Measurements from ENCODE around the gene IGSF3.
A peak's percentile ranks its signal among the peaks of the same experiment; 100 is the strongest.
"Not testable (repeated sequence)": the region's sequence is repeated elsewhere in the genome, so short reads cannot be mapped to it uniquely, and the experiment has no call there.

The IGSF3 gene

DNA sequence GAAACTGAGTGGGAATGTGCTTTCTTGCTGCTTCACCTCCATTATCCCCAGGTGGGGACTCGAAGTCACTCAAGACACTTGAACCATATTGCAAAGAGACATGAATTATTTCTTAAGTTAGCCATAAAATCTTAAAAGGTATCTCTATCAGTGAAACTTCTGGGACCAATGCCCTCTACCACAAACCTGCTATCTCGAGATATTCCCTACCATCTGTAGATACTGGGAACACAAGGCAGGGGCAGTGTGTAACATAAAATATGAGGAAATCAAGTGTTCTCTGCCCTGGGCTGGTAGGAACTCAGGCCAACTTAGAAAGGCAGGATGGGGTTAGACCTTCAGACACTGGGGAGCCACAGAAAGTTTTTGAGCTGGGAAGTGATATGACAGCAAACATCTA is 95.4 kb downstream of the IGSF3 start:
- DNase-seq: no peak

DNA sequence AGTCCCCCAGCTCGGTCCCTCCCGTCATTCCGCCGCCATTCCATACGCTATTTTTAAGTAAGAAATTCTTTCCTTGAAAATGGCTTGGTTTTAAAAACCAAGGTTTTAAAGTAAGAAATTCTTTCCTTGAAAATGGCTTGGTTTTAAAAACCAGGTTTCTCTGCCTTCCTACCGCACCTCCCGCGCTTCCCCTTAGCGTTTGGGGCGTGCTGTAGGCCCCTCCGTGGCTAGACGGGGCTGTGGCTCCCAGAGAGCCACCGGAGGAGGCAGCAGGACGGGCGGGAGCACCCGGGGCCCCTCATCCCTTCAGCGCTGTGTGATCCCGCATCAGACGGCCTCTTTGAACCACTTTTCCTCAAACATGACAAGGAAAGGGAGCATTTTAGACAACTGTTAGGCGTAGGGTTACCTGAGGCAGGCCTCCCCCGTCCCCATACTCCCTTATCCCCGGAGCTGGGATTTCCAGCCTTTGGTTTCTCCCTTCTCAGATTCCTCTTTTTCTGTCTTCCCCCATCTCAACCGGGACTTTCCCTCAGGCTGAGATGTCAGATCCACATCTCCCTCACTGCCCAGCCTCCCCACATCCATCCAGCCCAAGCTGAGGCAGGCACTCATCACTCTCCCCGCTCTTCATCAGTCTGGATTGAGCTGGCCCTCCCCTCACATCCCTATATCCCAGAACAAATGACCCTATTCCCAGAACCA is 96.2 kb downstream of the IGSF3 start:
- peak; percentile 54 for DNase-seq

DNA sequence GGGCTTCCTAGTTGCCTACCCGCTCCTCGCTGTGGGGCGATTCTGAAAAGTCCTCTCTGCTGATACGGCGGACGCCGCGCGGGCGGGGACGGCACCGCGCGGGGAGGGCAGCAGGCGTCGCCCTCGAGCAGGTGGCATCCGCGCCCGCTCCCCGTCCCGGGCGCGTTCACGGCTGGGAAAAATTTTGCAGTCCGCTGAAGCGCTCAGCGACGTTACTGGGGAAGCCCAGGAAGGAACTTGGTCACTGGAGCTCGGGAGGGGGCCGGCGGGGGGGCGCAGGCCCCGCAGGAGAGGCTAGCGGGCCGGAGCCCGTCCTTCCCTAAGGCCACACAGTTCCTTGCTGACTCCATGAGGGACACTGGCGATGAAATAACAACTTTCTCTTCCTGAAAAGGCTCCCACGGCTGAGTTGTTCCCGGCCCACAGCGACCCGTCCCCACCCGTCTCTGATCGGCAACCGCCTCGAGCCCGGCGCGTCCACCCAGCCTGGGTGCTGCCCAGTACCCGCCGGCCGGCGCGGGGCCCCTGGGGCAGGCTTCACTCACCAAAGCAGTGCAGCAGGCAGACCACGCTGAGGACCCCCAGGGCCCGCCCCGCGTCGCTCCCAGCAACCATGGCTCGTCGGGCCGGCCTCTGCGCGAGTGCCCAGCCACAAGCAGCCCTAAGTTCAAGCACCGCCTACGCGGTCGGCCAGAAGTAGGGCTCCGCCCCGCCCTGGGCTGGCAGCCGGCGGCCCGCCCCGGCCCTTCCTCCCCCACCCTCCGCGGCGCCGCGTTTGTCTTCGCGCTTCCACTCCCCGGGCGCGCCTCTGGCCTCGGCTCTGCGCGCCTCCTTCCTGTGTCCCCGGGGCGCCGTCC is 96.9 kb downstream of the IGSF3 start, which contains the start of gene CD58:
CD58 (minus strand) TSS at position 669 of the 857 bp plus-strand sequence; CDS start at position 615, 54 bp downstream.
- DNase-seq: peak; percentile 90

DNA sequence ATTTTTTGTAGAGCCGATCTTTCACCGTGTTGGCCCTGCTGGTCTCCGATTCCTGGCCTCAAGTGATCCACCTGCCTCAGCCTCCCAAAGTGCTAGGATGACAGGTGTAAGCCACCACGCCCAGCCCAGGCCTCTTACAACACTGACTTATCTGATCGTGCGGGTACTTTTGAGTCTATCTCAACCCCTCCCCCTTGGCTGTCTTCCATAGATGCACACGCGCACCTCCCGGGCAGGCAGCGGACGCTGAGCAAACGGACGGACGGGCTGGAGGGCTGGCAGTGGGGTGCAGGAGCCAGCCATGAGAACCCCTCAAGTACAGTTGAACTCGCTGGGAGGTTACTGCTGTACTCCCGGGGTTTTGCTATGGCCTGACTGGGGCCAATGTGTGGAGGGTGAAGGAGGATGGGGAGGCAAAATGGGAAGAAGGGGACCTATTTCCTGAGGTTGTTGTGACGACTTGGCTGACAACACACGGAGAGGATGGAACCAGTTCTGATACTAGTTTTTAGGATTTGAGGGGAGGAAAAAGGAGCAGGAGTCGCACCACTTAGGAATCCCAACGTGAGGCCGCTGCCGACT is 97.7 kb downstream of the IGSF3 start:
- peak; percentile 54 for DNase-seq

DNA sequence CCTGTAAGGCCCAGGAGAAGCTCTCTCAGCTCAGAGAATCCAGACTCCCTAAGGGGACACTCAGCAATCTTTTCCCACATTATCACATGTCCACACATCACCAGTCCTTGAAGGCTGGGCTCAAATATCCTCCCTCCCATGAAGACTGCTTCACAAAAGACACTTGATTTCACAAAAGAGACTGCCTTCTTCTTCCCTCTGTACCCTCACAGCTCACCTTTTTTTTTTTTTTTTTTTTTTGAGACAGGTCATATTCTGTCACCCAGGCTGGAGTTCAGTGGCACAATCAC is 98.2 kb downstream of the IGSF3 start:
- DNase-seq: no peak

DNA sequence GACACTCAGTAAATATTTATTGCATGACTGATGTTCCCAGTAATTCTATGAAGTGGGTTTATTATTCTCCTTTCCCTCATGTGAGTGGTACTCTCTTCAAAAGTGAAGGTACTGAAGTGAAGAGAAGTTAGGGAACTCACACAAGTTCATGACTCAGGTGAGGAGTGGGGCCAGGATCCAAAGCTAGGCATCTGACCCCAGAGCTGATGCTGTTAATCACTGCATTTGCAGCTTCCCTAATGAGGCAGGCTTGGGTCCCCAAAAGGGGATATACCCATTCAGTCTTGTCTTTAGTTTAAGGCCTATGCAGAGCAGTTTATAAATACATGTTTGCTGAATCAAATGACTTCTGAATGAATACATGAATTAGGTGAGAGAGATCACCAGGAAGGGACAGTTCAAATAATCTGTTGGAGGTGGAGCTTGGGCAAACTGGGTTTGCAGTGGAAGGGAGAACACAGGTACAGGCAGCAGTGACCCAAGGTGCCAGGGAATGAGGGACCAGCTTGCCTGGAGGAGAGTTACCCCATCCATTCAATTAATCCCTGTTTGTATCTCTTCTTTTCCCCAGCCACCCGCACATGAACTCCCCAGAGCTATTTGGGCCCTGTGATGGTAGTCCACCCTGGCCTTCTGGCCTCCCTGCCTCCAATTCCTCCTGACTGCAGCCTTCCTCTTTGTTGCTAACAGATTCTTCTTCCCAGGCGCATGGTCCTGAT is 98.7 kb downstream of the IGSF3 start:
- DNase-seq: no peak

DNA sequence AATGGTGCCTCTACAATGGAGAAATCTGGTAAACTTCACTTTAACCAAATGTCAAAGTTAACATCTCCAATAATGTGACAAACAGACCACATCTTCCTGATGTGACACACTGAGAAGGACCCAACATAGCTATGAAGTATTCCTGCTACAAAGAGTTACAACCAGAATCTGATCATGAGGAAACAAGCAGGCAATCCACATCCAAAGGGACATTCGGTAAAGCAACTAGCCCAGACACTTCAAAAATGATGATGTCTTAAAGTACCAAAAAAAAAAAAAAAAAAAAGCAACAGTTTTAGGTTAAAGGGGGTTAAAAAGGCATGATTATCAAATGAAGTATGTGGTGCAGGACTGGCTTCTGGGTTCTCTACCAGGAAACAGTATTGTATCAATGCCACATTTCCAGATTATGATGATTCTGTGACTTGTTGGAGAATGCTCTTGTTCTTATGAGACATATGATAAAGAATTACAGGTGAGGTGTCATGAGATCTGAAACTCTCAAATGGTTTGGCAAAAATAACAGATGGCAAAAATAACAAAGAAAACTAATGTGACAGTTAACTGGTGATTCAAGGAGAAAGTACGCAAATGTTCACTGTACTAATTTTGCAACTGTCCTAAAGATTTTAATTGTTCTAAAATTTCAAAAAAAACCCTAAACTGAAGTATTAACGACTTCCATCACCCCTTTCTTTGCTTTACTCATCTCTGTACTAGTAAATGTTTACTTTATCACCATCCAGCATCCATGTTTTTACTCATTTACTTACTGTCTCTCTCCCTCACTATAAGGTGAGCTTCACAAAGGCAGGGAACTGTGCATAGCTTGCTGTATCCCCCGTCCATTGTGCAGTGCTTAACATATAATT is 99.5 kb downstream of the IGSF3 start:
- no peak for DNase-seq

DNA sequence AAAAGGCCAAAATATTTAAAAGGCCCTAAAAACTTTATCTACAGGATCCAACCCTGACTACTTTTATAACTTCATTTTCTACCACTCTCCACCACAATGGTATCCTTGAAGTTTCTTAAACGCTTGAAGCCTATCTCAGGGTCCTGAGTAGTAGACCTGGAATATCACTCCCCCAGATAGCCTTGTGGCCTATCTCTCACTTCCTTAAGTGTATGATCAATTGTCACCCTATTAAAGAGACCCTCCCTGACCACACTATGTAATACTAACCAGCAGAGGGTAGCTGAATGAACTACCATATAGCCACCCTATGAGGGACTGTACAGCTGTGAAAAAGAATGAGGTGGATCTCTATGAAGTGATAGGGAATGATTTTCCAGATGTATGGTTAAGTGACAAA is 102.3 kb downstream of the IGSF3 start:
- DNase-seq: no peak

DNA sequence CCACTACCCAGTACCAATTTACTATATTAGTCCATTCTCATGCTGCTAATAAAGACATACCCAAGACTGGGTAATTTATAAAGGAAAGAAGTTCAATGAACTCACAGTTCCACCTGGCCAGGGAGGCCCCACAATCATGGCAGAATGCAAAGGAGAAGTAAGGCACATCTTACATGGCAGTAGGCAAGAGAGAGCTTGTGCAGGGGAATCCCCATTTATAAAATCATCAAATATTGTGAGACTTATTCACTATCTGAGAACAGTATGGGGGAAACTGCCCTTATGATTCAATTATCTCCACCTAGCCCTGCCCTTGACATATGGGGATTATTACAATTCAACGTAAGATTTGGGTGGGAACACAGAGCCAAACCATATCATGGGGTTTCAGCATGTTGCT is 103.1 kb downstream of the IGSF3 start:
- no peak for DNase-seq

DNA sequence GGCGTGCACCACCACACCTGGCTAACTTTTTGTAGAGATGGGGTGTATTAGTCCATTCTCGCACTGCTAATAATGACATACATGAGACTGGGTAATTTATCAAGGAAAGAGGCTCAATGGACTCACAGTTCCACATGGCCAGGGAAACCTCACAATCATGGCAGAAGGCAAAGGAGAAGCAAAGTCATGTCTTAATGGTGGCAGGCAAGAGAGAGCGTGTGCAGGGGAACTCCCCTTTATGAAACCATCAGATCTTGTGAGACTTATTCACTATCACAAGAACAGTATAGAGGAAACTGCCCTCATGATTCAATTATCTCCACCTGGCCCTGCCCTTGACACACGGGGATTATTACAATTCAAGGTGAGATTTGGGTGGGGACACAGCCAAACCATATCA is 105.1 kb downstream of the IGSF3 start:
- not testable (repeated sequence) for DNase-seq

DNA sequence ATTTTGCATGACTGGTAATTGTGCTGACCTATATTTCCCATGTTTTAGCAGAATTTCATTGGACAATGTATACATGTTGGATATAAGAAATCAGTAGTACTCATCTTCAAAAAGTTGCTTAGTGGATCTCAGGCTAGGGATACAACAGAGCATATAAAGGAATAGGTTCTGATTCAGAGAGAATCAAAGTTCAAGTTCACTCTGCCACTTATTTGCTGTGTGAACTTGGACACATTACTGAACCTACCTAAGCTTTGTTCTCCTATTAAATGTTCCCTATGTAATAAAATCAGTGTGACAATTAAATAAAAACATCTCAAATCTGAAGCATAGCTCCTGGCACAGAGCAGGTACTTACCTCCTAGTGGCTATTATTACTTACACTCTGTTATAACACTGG is 106.0 kb downstream of the IGSF3 start:
- no peak for DNase-seq

DNA sequence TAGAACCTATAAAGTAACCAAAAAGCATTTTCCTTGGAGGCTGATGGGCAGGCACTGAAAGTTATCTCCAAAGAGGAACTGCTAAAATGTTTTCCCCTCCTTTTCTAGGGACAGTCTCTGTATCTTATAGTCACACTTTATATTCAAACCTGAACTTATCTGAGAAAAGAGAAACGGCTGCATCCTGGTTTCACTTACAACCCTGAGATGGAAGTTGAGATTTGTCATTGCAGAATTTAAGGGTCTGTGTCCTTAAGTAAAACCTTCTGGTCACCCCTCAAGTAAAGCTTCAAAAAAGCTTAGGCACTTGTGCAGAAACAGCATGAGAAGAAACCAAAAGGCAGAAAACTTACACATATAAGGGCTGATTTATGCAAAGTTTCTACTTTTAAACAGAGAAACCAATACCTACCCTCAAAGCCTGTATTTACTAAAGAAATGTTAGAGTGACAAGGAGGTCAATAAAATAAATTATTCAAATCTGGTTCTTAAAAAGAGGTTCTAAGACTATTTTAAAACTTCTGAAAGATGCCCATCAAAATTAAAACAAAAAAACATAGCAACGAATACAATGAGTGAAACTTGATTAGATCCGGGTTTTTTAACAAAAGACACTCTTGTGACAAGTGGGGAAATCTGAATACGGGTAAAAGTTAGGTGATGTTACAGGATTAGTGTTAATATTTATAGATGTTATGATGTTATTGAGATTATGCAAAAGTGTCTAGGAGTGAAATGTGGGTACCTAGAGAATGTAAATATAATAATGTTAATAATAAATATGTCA is 106.6 kb downstream of the IGSF3 start:
- no peak for DNase-seq

DNA sequence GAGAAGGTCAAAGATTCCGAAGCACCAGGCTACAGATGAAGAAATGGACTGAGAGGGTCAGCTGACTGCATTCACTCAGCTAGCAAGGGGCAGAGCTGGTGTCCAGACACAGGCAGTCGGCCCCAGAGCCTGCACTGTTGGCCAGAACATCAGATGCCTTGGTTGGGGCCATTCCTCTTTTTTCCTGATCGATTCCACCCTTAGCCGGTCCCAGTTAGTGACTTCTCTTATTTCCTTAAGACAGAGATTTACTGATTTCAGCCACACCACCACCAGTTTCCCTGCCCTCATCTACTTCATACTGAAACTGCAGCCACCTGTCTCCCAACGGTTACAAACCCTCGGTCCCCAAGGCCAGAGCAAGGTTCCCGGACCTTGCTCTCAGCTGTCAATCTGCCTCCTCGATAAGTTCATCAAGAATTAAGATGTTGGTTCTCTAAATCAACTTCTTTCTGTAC is 108.2 kb downstream of the IGSF3 start:
- DNase-seq: no peak

DNA sequence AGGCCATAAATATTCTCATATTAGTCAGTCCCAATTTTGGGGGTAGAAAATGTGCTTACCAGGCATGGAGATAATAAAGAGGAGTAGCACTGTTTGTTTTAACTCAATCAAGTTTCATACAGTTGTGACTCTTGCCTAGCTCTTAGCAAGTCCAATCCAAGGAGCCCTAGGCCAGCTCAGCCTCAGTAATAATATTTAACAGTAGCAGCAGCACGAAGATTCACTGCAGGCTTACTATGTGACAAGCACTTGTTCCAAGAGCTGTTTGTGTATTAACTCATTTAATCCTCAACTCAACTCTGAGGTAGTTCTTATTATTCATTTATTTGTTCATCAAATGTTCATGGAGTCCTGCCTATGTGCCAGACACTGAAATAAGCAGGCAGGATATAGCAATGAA is 109.0 kb downstream of the IGSF3 start:
- DNase-seq: no peak

DNA sequence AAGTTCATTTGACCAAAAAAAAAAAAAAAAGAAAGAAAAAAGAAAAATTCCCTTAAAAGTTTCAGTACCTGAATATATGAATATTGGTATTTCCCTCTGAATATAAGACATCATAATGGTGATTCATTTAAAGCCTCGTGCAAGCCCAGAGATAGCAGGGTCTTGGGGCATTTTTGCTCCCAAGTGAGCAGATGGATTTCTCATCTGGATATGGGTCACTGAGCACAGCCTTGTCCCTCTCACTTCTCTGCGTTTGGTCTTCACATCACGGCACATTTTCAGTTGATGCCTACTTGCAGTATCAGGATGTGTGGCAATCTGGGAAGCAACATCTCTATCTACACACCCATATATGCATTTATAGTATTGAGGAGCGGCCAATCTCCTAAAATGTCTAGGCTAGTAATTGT is 109.4 kb downstream of the IGSF3 start:
- no peak for DNase-seq

DNA sequence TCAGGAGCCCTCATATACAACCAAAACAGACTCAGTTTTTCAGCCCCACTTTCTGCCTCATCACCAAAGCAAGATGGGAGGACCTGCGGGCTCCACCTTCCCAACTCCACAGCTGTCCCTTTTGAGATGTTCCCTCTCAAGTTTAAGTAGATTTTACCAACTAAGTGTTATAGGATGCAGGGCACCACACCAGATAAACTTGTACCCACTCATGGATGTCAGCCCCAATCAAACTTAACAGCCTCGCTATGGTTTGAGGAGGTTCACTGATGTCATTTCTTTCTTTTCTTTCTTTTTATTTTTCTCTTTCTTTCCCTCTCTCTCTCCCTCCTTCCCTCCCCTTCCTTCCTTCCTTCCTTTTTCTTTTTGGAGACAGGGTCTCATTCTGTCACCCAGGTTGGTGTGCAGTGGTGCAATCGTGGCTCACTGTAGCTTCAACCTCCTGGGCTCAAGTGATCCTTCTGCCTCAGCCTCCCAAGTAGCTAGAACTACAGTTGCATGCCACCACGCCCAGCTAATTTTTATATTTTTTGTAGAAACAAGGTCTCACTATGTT is 110.1 kb downstream of the IGSF3 start:
- DNase-seq: no peak

DNA sequence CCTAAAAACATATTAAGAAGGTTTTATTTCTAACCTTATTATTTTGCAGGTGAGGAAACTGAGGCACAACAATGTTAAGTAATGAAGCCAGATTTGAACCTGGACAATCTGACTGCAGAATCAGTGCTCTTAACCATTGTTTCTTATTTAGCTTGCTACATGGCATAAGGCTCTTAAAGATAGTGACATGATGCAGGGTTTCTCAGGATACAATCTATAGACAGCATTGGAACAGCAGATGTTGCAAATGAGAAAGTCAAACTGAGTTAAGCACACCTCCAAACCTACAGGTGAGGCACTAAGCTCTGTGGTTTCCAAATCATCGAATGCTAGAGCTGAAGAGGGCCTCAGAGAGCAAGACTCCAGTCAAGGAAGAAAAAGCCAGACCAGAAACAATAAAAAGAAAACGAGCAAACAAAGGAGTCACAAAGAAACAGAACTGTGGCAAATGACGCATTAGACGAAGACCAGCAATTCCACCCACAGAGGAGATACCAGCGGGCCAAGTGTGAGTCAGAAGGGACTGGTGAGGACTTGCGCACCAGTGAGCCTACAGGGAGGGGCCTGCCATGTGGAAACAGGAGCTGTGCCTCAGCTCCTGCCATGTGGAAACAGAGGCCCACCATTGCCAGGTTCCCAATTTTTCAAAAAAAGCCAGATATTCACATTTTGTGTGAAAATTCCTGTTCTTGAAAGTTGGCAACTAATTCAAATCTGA is 111.1 kb downstream of the IGSF3 start:
- no peak for DNase-seq

DNA sequence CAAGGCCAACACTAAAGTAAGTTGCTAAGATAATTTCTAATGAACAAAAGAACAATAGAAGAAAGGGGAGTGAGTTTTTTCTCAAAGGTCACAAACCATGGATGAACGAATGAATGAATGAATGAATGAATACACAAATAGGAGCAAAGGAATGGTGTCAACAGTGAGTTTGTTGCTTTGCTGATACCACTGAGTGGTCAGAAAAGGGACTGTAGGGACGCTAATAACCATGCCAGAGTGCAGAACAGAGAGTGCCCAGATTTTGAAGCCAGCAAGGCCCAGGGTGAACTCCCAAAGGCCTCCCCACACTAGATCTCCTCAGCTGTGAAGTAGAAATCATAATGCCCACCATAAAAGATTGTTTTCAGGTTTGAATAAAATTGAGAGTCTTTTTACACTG is 112.6 kb downstream of the IGSF3 start:
- DNase-seq: no peak

DNA sequence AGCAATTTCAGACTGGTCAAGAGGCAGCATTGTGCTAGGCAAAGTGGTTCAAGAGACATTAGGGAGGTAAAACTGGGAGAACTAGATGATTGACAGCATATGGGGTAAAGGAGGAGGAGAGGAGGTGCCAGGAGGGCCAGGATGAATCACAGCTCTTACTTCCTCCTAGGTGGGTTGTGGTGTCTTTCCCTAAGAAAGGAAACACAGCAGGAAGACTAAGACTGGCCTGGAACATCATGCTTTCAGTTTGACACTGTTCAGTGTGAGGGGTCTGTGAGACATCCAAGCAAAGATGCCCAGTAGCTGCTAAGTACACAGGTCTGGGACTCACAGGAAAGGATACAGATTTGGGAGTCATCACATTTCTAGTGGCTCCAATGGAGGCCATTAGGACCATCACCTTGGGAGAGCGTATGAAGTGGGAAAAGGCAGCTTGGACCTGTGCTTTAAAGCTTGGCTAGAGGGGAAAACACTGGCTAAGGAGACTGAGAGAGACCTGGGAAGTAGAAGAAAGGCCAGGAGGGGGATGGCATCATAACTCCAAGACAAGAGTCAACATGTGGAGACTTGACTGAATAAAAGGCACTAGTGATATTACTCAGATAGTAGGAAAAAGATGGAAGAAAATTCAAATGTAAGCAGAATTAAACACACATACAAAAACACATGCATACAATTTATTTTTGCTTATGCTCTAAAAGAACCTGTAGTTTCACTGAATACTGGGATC is 114.0 kb downstream of the IGSF3 start:
- no peak for DNase-seq

Data from right forelimb (tissue), 1 donor.